ENCODE data around the gene HACD2.

The HACD2 gene

GRCh38 chr3:123627673-123628670 is 43.1 kb upstream of the HACD2 start:
- no peak overlapping the region for H3K4me3 ChIP-seq (ENCODE audit: low read depth, low read length)
- no peak for TF ChIP-seq CTCF (conservative IDR thresholded peaks at IDR 0.05; ENCODE audit: low read depth, low read length)
- DNase-seq (ENCODE audit: low read depth): no peak

- no peak overlapping the region for H3K4me3 ChIP-seq (ENCODE audit: low read depth, low read length)
- no peak for TF ChIP-seq CTCF (conservative IDR thresholded peaks at IDR 0.05; ENCODE audit: low read depth, low read length)
- DNase-seq (ENCODE audit: low read depth): no peak
Measured at GRCh38 chr3:123626881-123627280, 42.0 kb upstream of the HACD2 start.

- no peak for DNase-seq (ENCODE audit: low read depth)
- TF ChIP-seq CTCF (conservative IDR thresholded peaks at IDR 0.05; ENCODE audit: low read depth, low read length): no peak
- no peak overlapping the region for H3K4me3 ChIP-seq (ENCODE audit: low read depth, low read length)
Measured at GRCh38 chr3:123624302-123624701, 39.4 kb upstream of the HACD2 start.

- DNase-seq (ENCODE audit: low read depth): no peak
- no peak for TF ChIP-seq CTCF (conservative IDR thresholded peaks at IDR 0.05; ENCODE audit: low read depth, low read length)
- H3K4me3 ChIP-seq (ENCODE audit: low read depth, low read length): no peak overlapping the region
Measured at GRCh38 chr3:123623346-123623880, 38.6 kb upstream of the HACD2 start.

- no peak for TF ChIP-seq CTCF (conservative IDR thresholded peaks at IDR 0.05; ENCODE audit: low read depth, low read length)
- H3K4me3 ChIP-seq (ENCODE audit: low read depth, low read length): no peak overlapping the region
- no peak for DNase-seq (ENCODE audit: low read depth)
Measured at GRCh38 chr3:123622766-123623165, 37.9 kb upstream of the HACD2 start.

GRCh38 chr3:123621850-123622189 is 37.0 kb upstream of the HACD2 start:
- no peak for TF ChIP-seq CTCF (conservative IDR thresholded peaks at IDR 0.05; ENCODE audit: low read depth, low read length)
- no peak for DNase-seq (ENCODE audit: low read depth)
- no peak overlapping the region for H3K4me3 ChIP-seq (ENCODE audit: low read depth, low read length)

Data from choroid plexus epithelial cell (primary cell).